ENCODE data around the gene PGPEP1. TPM values are rescaled to one million over a fixed set of nuclear protein-coding genes. Genes with fewer than 3 reads are reported as not detected.

PGPEP1 gene
- total RNA-seq, 2 experiments from 2014 or later: 20.0 to 20.9 TPM

Small RNAs within 50 kb of the gene (microRNA-seq; reads per million reads assigned to microRNA genes)
- gene MIR3189 (ENCODE audit: borderline replicate concordance): not detected

Other genes with a start within 250 kb of the PGPEP1 start
- gene MAST3, start 242.8 kb upstream of the PGPEP1 start, total RNA-seq: 10 to 100 TPM; 17.4 to 20.1 TPM
- gene PIK3R2, start 187.4 kb upstream of the PGPEP1 start, total RNA-seq: 10 to 100 TPM; 18.9 to 20.2 TPM
- gene IFI30, start 166.8 kb upstream of the PGPEP1 start, total RNA-seq: 10 to 100 TPM; 20.4 to 29.5 TPM
- gene MPV17L2, start 147.4 kb upstream of the PGPEP1 start, total RNA-seq: 1 to 10 TPM; 5.7 to 6.2 TPM
- 1 to 10 TPM; 5.6 to 8.9 TPM for gene RAB3A, start 136.6 kb upstream of the PGPEP1 start, total RNA-seq
- gene PDE4C, start 114.2 kb upstream of the PGPEP1 start, total RNA-seq: not detected
- under 1 TPM; 0.40 to 0.43 TPM for gene IQCN, start 66.1 kb upstream of the PGPEP1 start, total RNA-seq
- gene JUND, start 59.0 kb upstream of the PGPEP1 start, total RNA-seq: 100 to 1,000 TPM; 254 to 311 TPM
- 100 to 1,000 TPM; 269 to 370 TPM for gene LSM4, start 17.5 kb upstream of the PGPEP1 start, total RNA-seq
- gene GDF15, start 45.6 kb downstream of the PGPEP1 start, total RNA-seq: not detected
- gene LRRC25, start 57.0 kb downstream of the PGPEP1 start, total RNA-seq: not detected
- gene SSBP4, start 78.8 kb downstream of the PGPEP1 start, total RNA-seq: 10 to 100 TPM; 71.7 to 79.3 TPM
- gene ISYNA1, start 97.5 kb downstream of the PGPEP1 start, total RNA-seq: 10 to 100 TPM; 18.8 to 23.3 TPM
- 10 to 100 TPM; 20.2 to 21.4 TPM for gene ELL, start 181.5 kb downstream of the PGPEP1 start, total RNA-seq
- 100 to 1,000 TPM; 208 to 211 TPM for gene FKBP8, start 203.0 kb downstream of the PGPEP1 start, total RNA-seq
- 100 to 1,000 TPM; 121 to 170 TPM for gene KXD1, start 217.3 kb downstream of the PGPEP1 start, total RNA-seq
- 1,000 to 10,000 TPM; 1,703 to 2,296 TPM for gene UBA52, start 231.3 kb downstream of the PGPEP1 start, total RNA-seq
- gene REX1BD, start 248.2 kb downstream of the PGPEP1 start, total RNA-seq: 10 to 100 TPM; 47.8 to 81.3 TPM

All from activated CD4-positive, alpha-beta T cell treated with anti-CD3 and anti-CD28 coated beads for 36 hours (primary cell).